Panc1 (cell line): ENCODE data around the gene FN3K. TPM values are rescaled to one million over a fixed set of nuclear protein-coding genes. Genes with fewer than 3 reads are reported as not detected.
"Not testable (repeated sequence)": the region's sequence is repeated elsewhere in the genome, so short reads cannot be mapped to it uniquely, and the experiment has no call there.

Experiments
- ATAC-seq: fragments of 200-7000 bp; cut with Tn5 transposase; 2 replicates; pipeline ENCODE4 v1.9.1; 2020; ENCODE audit warnings: mild to moderate bottlenecking, moderate library complexity
- BruUV-seq: library from RNA; stranded (reverse); fragments of 400-500 nt; replicated peaks from 2 replicates; lab custom pipeline; 2021; lab: Mats Ljungman, UMichigan
- CTCF ChIA-PET: fragments of 300-600 bp; sonication (Branson Sonifier 250); formaldehyde crosslinking; loops from one replicate; lab custom pipeline; 2022; ENCODE audit warnings: antibody characterized with exemption; lab: Charles Lee
- POLR2A ChIA-PET: fragments of 300-600 bp; sonication (Branson Sonifier 250); formaldehyde crosslinking; loops from one replicate; lab custom pipeline; 2022; ENCODE audit warnings: antibody characterized with exemption; lab: Charles Lee
- DNase-seq: peaks from one replicate; pipeline ENCODE4 v3.0.0-alpha.2; 2010; ENCODE audit warnings: low read depth, low spot score
- H3K27ac ChIP-seq: 2 replicates; pipeline ENCODE4 v1.5.1; 2011; ENCODE audit warnings: mild to moderate bottlenecking, low read length, inconsistent platforms
- H3K27me3 ChIP-seq: fragments of 200-500 bp; sonication (Bioruptor generic); 2 replicates; pipeline ENCODE4 v1.6.0; 2014; ENCODE audit warnings: low read length, inconsistent platforms; ENCODE audit not compliant: control insufficient read depth, insufficient read depth
- H3K36me3 ChIP-seq: fragments of 200-500 bp; sonication (Bioruptor generic); 2 replicates; pipeline ENCODE4 v1.5.1; 2014; ENCODE audit warnings: inconsistent platforms, mild to moderate bottlenecking, low read length, moderate library complexity; ENCODE audit not compliant: control insufficient read depth, insufficient read depth
- H3K4me1 ChIP-seq: 2 replicates; pipeline ENCODE4 v1.5.1; 2011; ENCODE audit warnings: inconsistent platforms, mild to moderate bottlenecking, low read length, moderate library complexity; ENCODE audit not compliant: control insufficient read depth, insufficient read depth
- H3K4me3 ChIP-seq, 2 experiments: 2 replicates each; pipeline ENCODE4 v1.5.1; 2011 to 2012; ENCODE audit warnings: low read depth in 2 of 2, low read length in 2 of 2, mild to moderate bottlenecking in 2 of 2, inconsistent platforms in 1 of 2, moderate library complexity in 1 of 2
- H3K9me3 ChIP-seq: fragments of 200-500 bp; sonication (Bioruptor generic); 2 replicates; pipeline ENCODE4 v1.5.1; 2014; ENCODE audit warnings: low read depth, mild to moderate bottlenecking, inconsistent platforms, low read length, moderate library complexity; ENCODE audit not compliant: control insufficient read depth, insufficient read depth
- CTCF ChIP-seq: fragments of 450-650 bp; IDR thresholded peaks from 2 replicates; pipeline ENCODE4 v1.5.1; 2017; ENCODE audit warnings: mild to moderate bottlenecking
- POLR2AphosphoS5 ChIP-seq: IDR thresholded peaks from 2 replicates; pipeline ENCODE4 v1.6.1; 2012; ENCODE audit warnings: mild to moderate bottlenecking, low read depth, low read length, moderate library complexity
- REST ChIP-seq, 2 experiments: IDR thresholded peaks; 2 replicates each; pipeline ENCODE4 v1.6.1; 2011 to 2012; ENCODE audit warnings: low read depth in 2 of 2, control low read depth in 1 of 2, low read length in 1 of 2, mild to moderate bottlenecking in 1 of 2, moderate library complexity in 1 of 2; ENCODE audit not compliant: insufficient read depth in 1 of 2
- SIN3A ChIP-seq: IDR thresholded peaks from 2 replicates; pipeline ENCODE4 v1.6.1; 2012; ENCODE audit warnings: low read depth, mild to moderate bottlenecking, low read length, moderate library complexity, borderline replicate concordance; ENCODE audit not compliant: insufficient read depth
- TCF7L2 ChIP-seq: IDR thresholded peaks from 2 replicates; pipeline ENCODE4 v1.6.1; 2011; ENCODE audit warnings: mild to moderate bottlenecking, low read depth, low read length, inconsistent platforms
- in situ Hi-C: cut with HindIII; loops from 2 replicates; pipeline ENCODE4 v1.10.0; 2016; ENCODE audit warnings: low sequenced_read_pairs, low pct_unique_long_range_greater_than_20kb
- intact Hi-C: fragments of 100-400 bp; cut with micrococcal nuclease; formaldehyde crosslinking; loops from one replicate; pipeline ENCODE4 v1.10.0; 2022; ENCODE audit not compliant: unreplicated experiment
- total RNA-seq: library from RNA; stranded (reverse); gene quantifications from one replicate; pipeline ENCODE4 v1.2.1, GENCODE V29; 2021; ENCODE audit not compliant: unreplicated experiment

Gene FN3K
- total RNA-seq, 1 experiment from 2014 or later = 34.8 TPM

GRCh38 chr17:82743344-82744219, 8.2 kb downstream of the FN3K start:
- H3K4me1 ChIP-seq = no peaks in the 10 kb centered on the region
- ATAC-seq (peak; percentile 66), DNase-seq (no peak)
- in situ Hi-C loops (no loop called here), intact Hi-C loops (no loop called here)
- peaks cover 9% of the 10 kb centered on the region; the same call in 1 of the 2 replicates for H3K9me3 ChIP-seq
- H3K27me3 ChIP-seq = no peaks in the 10 kb centered on the region
- POLR2A ChIA-PET = interaction anchor here (0.7 kb wide), 1 partner anchor 16 kb away, joined by 7 read pairs; no protein-coding TSS in a partner anchor
- no TSS peak for BruUV-seq
- H3K36me3 ChIP-seq = no peaks in the 10 kb centered on the region
- TF ChIP-seq TCF7L2 (no peak), POLR2AphosphoS5 (no peak), REST (IDR thresholded peaks at IDR 0.05; ENCODE audit: insufficient read depth in 1 of 2, low read depth in 2 of 2, low read length in 1 of 2) (no peak)
- H3K27ac ChIP-seq = no peak overlapping the region
- CTCF ChIA-PET = interaction anchor here (0.6 kb wide), 2 partner anchors 15 to 28 kb away, joined by 3 to 9 read pairs; no protein-coding TSS in a partner anchor
- H3K4me3 ChIP-seq = no peak overlapping the region

GRCh38 chr17:82744736-82745135, 9.3 kb downstream of the FN3K start:
- H3K4me1 ChIP-seq, POLR2A ChIA-PET, H3K27me3 ChIP-seq, DNase-seq, H3K27ac ChIP-seq, ATAC-seq, in situ Hi-C loops, H3K36me3 ChIP-seq, CTCF ChIA-PET, BruUV-seq, intact Hi-C loops, H3K9me3 ChIP-seq, H3K4me3 ChIP-seq: not testable (repeated sequence)

GRCh38 chr17:82745524-82745923, 10.1 kb downstream of the FN3K start:
- CTCF ChIA-PET = no interaction called here
- intact Hi-C loops (no loop called here), in situ Hi-C loops (no loop called here)
- Histone ChIP-seq H3K27ac (no peak overlapping the region), H3K4me1 (no peaks in the 10 kb centered on the region), H3K36me3 (no peaks in the 10 kb centered on the region), H3K4me3 (no peak overlapping the region), H3K27me3 (no peaks in the 10 kb centered on the region), H3K9me3 (peaks cover 6% of the 10 kb centered on the region; the same call in 1 of the 2 replicates)
- no TSS peak for BruUV-seq
- no peak for TF ChIP-seq REST (IDR thresholded peaks at IDR 0.05; ENCODE audit: insufficient read depth in 1 of 2, low read depth in 2 of 2, low read length in 1 of 2)
- no peak for TF ChIP-seq POLR2AphosphoS5
- no peak for TF ChIP-seq SIN3A
- TF ChIP-seq CTCF = no peak
- no peak for TF ChIP-seq TCF7L2
- DNase-seq = no peak
- no peak for ATAC-seq
- POLR2A ChIA-PET = no interaction called here
